ENCODE results near the gene IRS2. TPM values are rescaled to one million over a fixed set of nuclear protein-coding genes. Genes with fewer than 3 reads are reported as not detected.
A peak's percentile ranks its signal among the peaks of the same experiment; 100 is the strongest.

Gene IRS2
- total RNA-seq, 1 donor from 2014 or later = 43.8 TPM

GRCh38 chr13:109780845-109781383, 5.5 kb downstream of the IRS2 start:
- Histone ChIP-seq H3K4me1 (peaks cover 42% of the 10 kb centered on the region), H3K36me3 (peaks cover 30% of the 10 kb centered on the region), H3K27ac (no peak overlapping the region), H3K9me3 (no peaks in the 10 kb centered on the region), H3K27me3 (no peaks in the 10 kb centered on the region), H3K4me3 (peak overlapping the region; percentile 53)
- intact Hi-C loops (cut with DNase I) = no loop called here
- no peak for TF ChIP-seq CTCF (IDR thresholded peaks at IDR 0.05)
- DNase-seq = no peak
- ATAC-seq = no peak

- no peak overlapping the region for H3K27ac ChIP-seq
Measured at GRCh38 chr13:109779876-109780510, 6.4 kb downstream of the IRS2 start.

GRCh38 chr13:109779074-109779473, 7.3 kb downstream of the IRS2 start:
- Histone ChIP-seq H3K4me1 (peaks cover 42% of the 10 kb centered on the region), H3K27ac (no peak overlapping the region), H3K27me3 (no peaks in the 10 kb centered on the region), H3K9me3 (no peaks in the 10 kb centered on the region), H3K36me3 (peaks cover 30% of the 10 kb centered on the region), H3K4me3 (peak overlapping the region; percentile 53)
- DNase-seq (no peak), ATAC-seq (no peak)
- intact Hi-C loops (cut with DNase I) = no loop called here
- no peak for TF ChIP-seq CTCF (IDR thresholded peaks at IDR 0.05)

More at GRCh38 chr13:109779876-109780510, 6.4 kb downstream of the IRS2 start:
- Histone ChIP-seq H3K36me3 (peaks cover 30% of the 10 kb centered on the region), H3K4me1 (peaks cover 42% of the 10 kb centered on the region), H3K27me3 (no peaks in the 10 kb centered on the region), H3K9me3 (no peaks in the 10 kb centered on the region), H3K4me3 (peak overlapping the region; percentile 53)
- no peak for TF ChIP-seq CTCF (IDR thresholded peaks at IDR 0.05)
- ATAC-seq (no peak), DNase-seq (no peak)
- intact Hi-C loops (cut with DNase I) = no loop called here

- intact Hi-C loops (cut with DNase I) = no loop called here
- peak; percentile 57 for ATAC-seq
- H3K4me1 ChIP-seq = peaks cover 42% of the 10 kb centered on the region
Measured at GRCh38 chr13:109778102-109778542, 8.3 kb downstream of the IRS2 start.

GRCh38 chr13:109776575-109776974, 9.8 kb downstream of the IRS2 start:
- no peak overlapping the region for H3K4me3 ChIP-seq
- intact Hi-C loops (cut with DNase I) = no loop called here
- no peak for ATAC-seq

More at GRCh38 chr13:109778102-109778542, 8.3 kb downstream of the IRS2 start:
- DNase-seq = no peak
- peak overlapping the region; percentile 53 for H3K4me3 ChIP-seq
- no peak overlapping the region for H3K27ac ChIP-seq
- no peaks in the 10 kb centered on the region for H3K9me3 ChIP-seq
- H3K27me3 ChIP-seq = no peaks in the 10 kb centered on the region
- peaks cover 23% of the 10 kb centered on the region for H3K36me3 ChIP-seq
- TF ChIP-seq CTCF (IDR thresholded peaks at IDR 0.05) = no peak

More at GRCh38 chr13:109776575-109776974, 9.8 kb downstream of the IRS2 start:
- H3K27me3 ChIP-seq = no peaks in the 10 kb centered on the region
- no peak for TF ChIP-seq CTCF (IDR thresholded peaks at IDR 0.05)
- no peak overlapping the region for H3K27ac ChIP-seq
- no peak for DNase-seq
- H3K36me3 ChIP-seq = peaks cover 13% of the 10 kb centered on the region
- no peaks in the 10 kb centered on the region for H3K9me3 ChIP-seq
- H3K4me1 ChIP-seq = peaks cover 38% of the 10 kb centered on the region
